Skeletal muscle tissue (tissue), 4 donors: Measurements from ENCODE around the gene MIOX. TPM values are rescaled to one million over a fixed set of nuclear protein-coding genes. Genes with fewer than 3 reads are reported as not detected.

ENCODE experiments used
- H3K27ac ChIP-seq: one replicate; pipeline ENCODE4 v1.7.0; 2013; ENCODE audit warnings: mild to moderate bottlenecking, low read depth, low read length, inconsistent platforms
- H3K27me3 ChIP-seq, 3 donors: one replicate each; pipeline ENCODE4 v1.7.0; 2013; ENCODE audit warnings: low read length in 3 of 3; ENCODE audit not compliant: control insufficient read depth in 3 of 3, insufficient read depth in 3 of 3
- H3K36me3 ChIP-seq, 3 donors: one replicate each; pipeline ENCODE4 v1.7.0; 2013; ENCODE audit warnings: low read length in 3 of 3; ENCODE audit not compliant: control insufficient read depth in 3 of 3, insufficient read depth in 3 of 3
- H3K4me1 ChIP-seq, 3 donors: one replicate each; pipeline ENCODE4 v1.7.0; 2013; ENCODE audit warnings: low read length in 3 of 3, mild to moderate bottlenecking in 3 of 3; ENCODE audit not compliant: control insufficient read depth in 3 of 3, insufficient read depth in 3 of 3
- H3K4me3 ChIP-seq, 3 donors: one replicate each; pipeline ENCODE4 v1.7.0; 2013; ENCODE audit warnings: low read length in 3 of 3
- H3K9ac ChIP-seq, 3 donors: one replicate each; pipeline ENCODE4 v1.7.0; 2013; ENCODE audit warnings: low read length in 3 of 3, mild to moderate bottlenecking in 3 of 3, moderate library complexity in 2 of 3, low read depth in 1 of 3
- H3K9me3 ChIP-seq, 3 donors: one replicate each; pipeline ENCODE4 v1.7.0; 2013; ENCODE audit warnings: low read length in 3 of 3; ENCODE audit not compliant: control insufficient read depth in 3 of 3
- total RNA-seq: library from RNA; depleted of rRNA; stranded (reverse); fragments of >200 nt; gene quantifications from one replicate; pipeline ENCODE4 v1.2.3, GENCODE V29; 2014
- donor health status: Osteomylitis.

The MIOX gene
- total RNA-seq, 1 donor from 2014 or later, result not detected

- H3K27me3 ChIP-seq, result peaks cover 0 to 7% (median 0%) of the 10 kb centered on the region in 3 donors
- no peak overlapping the region for H3K9ac ChIP-seq
- H3K4me3 ChIP-seq, result no peak overlapping the region
- H3K4me1 ChIP-seq, result peaks cover 16 to 33% (median 25%) of the 10 kb centered on the region in 3 donors
- no peak overlapping the region for H3K27ac ChIP-seq
- no peaks in the 10 kb centered on the region for H3K9me3 ChIP-seq
- H3K36me3 ChIP-seq, result peaks cover 40 to 46% (median 43%) of the 10 kb centered on the region in 3 donors
Measured at GRCh38 chr22:50522806-50523438, 36.3 kb downstream of the MIOX start.

DNA sequence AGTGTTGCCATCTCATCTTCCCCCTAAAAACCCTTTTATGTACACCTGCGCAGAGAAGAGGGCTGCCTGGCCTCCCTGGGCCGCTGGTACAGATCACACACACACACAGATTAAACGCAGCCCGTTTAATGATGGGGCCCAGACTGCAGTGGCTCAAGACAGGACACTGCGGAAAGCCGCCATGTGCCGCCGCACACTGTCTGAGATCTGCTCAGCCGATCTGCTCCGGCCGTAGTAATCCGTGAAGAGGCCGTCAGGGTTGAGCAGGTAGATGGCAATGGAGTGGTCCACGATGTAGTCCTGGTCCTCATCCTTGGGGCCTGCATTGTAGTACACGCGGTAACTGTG, 36.8 kb downstream of the MIOX start:
- H3K27me3 ChIP-seq, result peaks cover 0 to 12% (median 0%) of the 10 kb centered on the region in 3 donors
- H3K36me3 ChIP-seq, result peaks cover 37 to 41% (median 38%) of the 10 kb centered on the region in 3 donors
- no peak overlapping the region for H3K4me3 ChIP-seq
- peaks cover 16 to 38% (median 25%) of the 10 kb centered on the region in 3 donors for H3K4me1 ChIP-seq
- H3K27ac ChIP-seq, result no peak overlapping the region
- no peak overlapping the region for H3K9ac ChIP-seq
- no peaks in the 10 kb centered on the region for H3K9me3 ChIP-seq

GRCh38 chr22:50523806-50524675, 37.4 kb downstream of the MIOX start:
- H3K9ac ChIP-seq, result peak overlapping the region in 2 of 3 donors; percentile 79 to 88
- H3K36me3 ChIP-seq, result peaks cover 31 to 35% (median 33%) of the 10 kb centered on the region in 3 donors
- H3K4me1 ChIP-seq, result peaks cover 16 to 44% (median 30%) of the 10 kb centered on the region in 3 donors
- H3K9me3 ChIP-seq, result no peaks in the 10 kb centered on the region
- peaks cover under 1 to 18% (median 2%) of the 10 kb centered on the region in 3 donors for H3K27me3 ChIP-seq
- peak overlapping the region; percentile 74 to 84 (median 83) for H3K4me3 ChIP-seq
- H3K27ac ChIP-seq, result no peak overlapping the region

- Histone ChIP-seq H3K36me3 (peaks cover 30 to 31% (median 30%) of the 10 kb centered on the region in 3 donors), H3K9ac (peak overlapping the region; percentile 79 to 88 (median 85)), H3K9me3 (no peaks in the 10 kb centered on the region), H3K27me3 (peaks cover 7 to 25% (median 9%) of the 10 kb centered on the region in 3 donors), H3K27ac (peak overlapping the region; percentile 79), H3K4me1 (peaks cover 16 to 48% (median 35%) of the 10 kb centered on the region in 3 donors), H3K4me3 (peak overlapping the region; percentile 74 to 84 (median 83))
Measured at GRCh38 chr22:50524676-50525103, 38.0 kb downstream of the MIOX start.

DNA sequence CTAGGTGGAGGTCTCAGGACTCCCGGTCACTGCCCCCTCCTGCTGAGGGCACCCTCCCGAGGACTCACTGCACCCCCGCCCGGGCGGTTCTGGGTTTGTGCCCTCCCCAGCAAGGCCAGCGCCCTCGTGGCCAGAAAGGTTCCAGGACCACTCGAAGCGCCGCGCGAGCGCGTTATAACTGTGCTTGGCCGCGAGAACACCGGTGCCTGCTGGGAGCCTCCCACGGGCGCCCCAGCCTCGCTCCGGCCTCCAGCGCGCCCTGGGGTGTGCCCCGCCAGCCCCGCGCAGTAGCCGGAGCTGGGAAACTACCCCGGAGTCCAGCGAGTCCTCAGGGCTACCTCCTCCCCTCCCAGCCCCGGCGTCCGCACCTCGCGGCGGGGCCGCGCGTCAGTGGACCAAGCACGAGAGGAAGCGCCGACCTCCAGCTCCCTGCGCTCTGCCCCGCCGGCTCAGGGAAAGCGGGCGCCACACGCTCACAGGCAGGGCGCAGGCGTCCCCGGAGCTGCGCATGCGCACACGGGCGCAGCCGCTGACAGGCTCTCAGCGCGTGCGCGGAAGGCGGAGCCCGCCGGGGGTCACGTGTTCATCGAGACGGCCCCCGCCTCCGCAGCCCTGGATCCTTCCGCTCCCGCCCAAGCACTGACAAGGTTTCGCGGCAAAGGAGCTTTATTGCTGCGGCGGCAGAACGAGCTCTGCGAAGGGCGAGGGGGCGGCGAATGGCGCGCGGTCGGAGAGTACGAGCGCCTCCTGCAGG, 38.6 kb downstream of the MIOX start, which contains the start of gene SCO2:
SCO2 (minus strand) TSS at position 495 of the 754 bp plus-strand sequence. CDS start 1,187 bp downstream, outside the sequence.
- Histone ChIP-seq H3K4me3 (peak within 1 kb of the TSS; percentile 74 to 84 (median 83)), H3K27me3 (peaks cover 9 to 30% (median 13%) of the 10 kb centered on the region in 3 donors), H3K9ac (peak within 1 kb of the TSS; percentile 79 to 88 (median 85)), H3K36me3 (peaks cover 30 to 31% (median 30%) of the 10 kb centered on the region in 3 donors), H3K9me3 (no peaks in the 10 kb centered on the region), H3K4me1 (peaks cover 16 to 50% (median 36%) of the 10 kb centered on the region in 3 donors), H3K27ac (peak within 1 kb of the TSS; percentile 79)

- Histone ChIP-seq H3K4me3 (peak overlapping the region; percentile 74 to 84 (median 83)), H3K9ac (peak overlapping the region; percentile 65 to 88 (median 79)), H3K27me3 (peaks cover 13 to 35% (median 17%) of the 10 kb centered on the region in 3 donors), H3K4me1 (peaks cover 16 to 55% (median 38%) of the 10 kb centered on the region in 3 donors), H3K36me3 (peaks cover 29 to 31% (median 30%) of the 10 kb centered on the region in 3 donors), H3K27ac (peak overlapping the region; percentile 79), H3K9me3 (no peaks in the 10 kb centered on the region)
Measured at GRCh38 chr22:50525858-50526107, 39.1 kb downstream of the MIOX start.

GRCh38 chr22:50526108-50526833, 39.6 kb downstream of the MIOX start:
- peaks cover 21 to 59% (median 41%) of the 10 kb centered on the region in 3 donors for H3K4me1 ChIP-seq
- H3K27ac ChIP-seq, result peak overlapping the region; percentile 79
- peaks cover 17 to 40% (median 22%) of the 10 kb centered on the region in 3 donors for H3K27me3 ChIP-seq
- no peaks in the 10 kb centered on the region for H3K9me3 ChIP-seq
- H3K36me3 ChIP-seq, result peaks cover 24 to 28% (median 26%) of the 10 kb centered on the region in 3 donors
- peak overlapping the region; percentile 57 to 88 (median 65) for H3K9ac ChIP-seq
- peak overlapping the region; percentile 48 to 84 (median 83) for H3K4me3 ChIP-seq

- Histone ChIP-seq H3K4me1 (peaks cover 21 to 63% (median 43%) of the 10 kb centered on the region in 3 donors), H3K9ac (peak overlapping the region; percentile 57 to 88 (median 65)), H3K9me3 (no peaks in the 10 kb centered on the region), H3K4me3 (peak overlapping the region; percentile 48 to 84 (median 83)), H3K36me3 (peaks cover 18 to 21% (median 20%) of the 10 kb centered on the region in 3 donors), H3K27ac (peak overlapping the region; percentile 79), H3K27me3 (peaks cover 23 to 47% (median 28%) of the 10 kb centered on the region in 3 donors)
Measured at GRCh38 chr22:50526834-50527801, 40.5 kb downstream of the MIOX start.
